Ovary (tissue), 9 donors: ENCODE results near the gene JAG1. TPM values are rescaled to one million over a fixed set of nuclear protein-coding genes. Genes with fewer than 3 reads are reported as not detected.

ENCODE experiments used
- DNase-seq, 5 donors: peaks; one replicate each; pipeline ENCODE4 v3.0.0-alpha.2; 2019 to 2020
- H3K27ac ChIP-seq, 2 donors: fragments of 200-600 bp; one replicate each; pipeline versions ENCODE4 v1.5.1 to v1.8.0; 2019 to 2022
- H3K27me3 ChIP-seq: fragments of 200-600 bp; one replicate; pipeline ENCODE4 v1.8.0; 2022
- H3K36me3 ChIP-seq: fragments of 200-600 bp; sonication (generic); one replicate; pipeline ENCODE4 v1.5.1; 2019
- H3K4me1 ChIP-seq: one replicate; pipeline ENCODE4 v1.8.1; 2013; ENCODE audit warnings: mild to moderate bottlenecking, moderate library complexity; ENCODE audit not compliant: insufficient read depth
- H3K4me3 ChIP-seq: fragments of 200-600 bp; sonication (generic); one replicate; pipeline ENCODE4 v1.5.1; 2017
- H3K9me3 ChIP-seq, 2 donors: fragments of 200-600 bp in 1 of 2; sonication (generic) in 1 of 2; one replicate each; pipeline versions ENCODE4 v1.5.1 to v1.8.1; 2013 to 2019; ENCODE audit warnings: mild to moderate bottlenecking in 1 of 2, moderate library complexity in 1 of 2
- CTCF ChIP-seq, 3 donors: fragments of 450-650 bp in 2 of 3; fragments of 200-600 bp in 1 of 3; IDR thresholded peaks; one replicate each; pipeline versions ENCODE4 v1.5.1 to v1.8.0; 2016 to 2022; ENCODE audit warnings: antibody characterized with exemption in 3 of 3, mild to moderate bottlenecking in 1 of 3
- EP300 ChIP-seq: sonication (generic); formaldehyde crosslinking; IDR thresholded peaks from one replicate; pipeline ENCODE4 v1.6.1; 2017; ENCODE audit warnings: antibody characterized with exemption
- POLR2A ChIP-seq: fragments of 450-650 bp; IDR thresholded peaks from one replicate; pipeline ENCODE4 v1.6.1; 2017; ENCODE audit warnings: antibody characterized with exemption, mild to moderate bottlenecking, moderate library complexity
- WGBS, 3 donors: extraction: QIAGEN DNeasy Blood & Tissue Kit in 1 of 3; methylation state at CpG; one replicate each; pipeline versions ENCODE4 v1.1.5 to v1.1.7; 2013 to 2017; 5-methylcytosine and 5-hydroxymethylcytosine counted together
- intact Hi-C, 4 donors: fragments of 100-400 bp; cut with DNase I; formaldehyde crosslinking; loops; one replicate each; pipeline versions ENCODE4 v1.11.0 to v1.15.1; 2022 to 2023
- polyA plus RNA-seq, 2 donors: library from polyadenylated mRNA; stranded (reverse); fragments of 200-250 nt in 1 of 2; fragments of 350-450 nt in 1 of 2; fragmentation: Illumina TruSeq in 1 of 2; extraction: RNeasy Lipid Tissue Mini Kit (QIAGEN cat#74804) in 1 of 2; gene quantifications; one replicate each; pipeline ENCODE4 v1.2.3, GENCODE V29; 2013 to 2014
- total RNA-seq, 7 donors: library from RNA; depleted of rRNA in 2 of 7; stranded (reverse); fragments of >200 nt in 2 of 7; fragmentation: NEBNext Ultra II Directional in 3 of 7; extraction: Animal tissue kit (Norgen Biotek cat#: 25700) in 3 of 7; gene quantifications; one replicate each; pipeline versions ENCODE4 v1.1.0 to v1.2.4, GENCODE V29; 2016 to 2023
- donor health status: DM: no; HTN: no; CAD: no; lungs with moderate emphysema.
- donor health status: DM: no; HTN: no; CAD: no.
- donor health status: Bipolar disorder and iron deficiency.
- donor health status: DM: yes; HTN: yes; CAD: no.
- donor health status: DM: no; HTN: no; CAD: no.
- donor health status: DM: yes; HTN: yes; CAD: no.

The JAG1 gene
- total and polyA plus RNA-seq, 9 donors: 27.1 to 69.7 (median 41.0) TPM

GRCh38 chr20:10669843-10670446, 3.9 kb downstream of the JAG1 start:
- TF ChIP-seq POLR2A (no peak), EP300 (no peak), CTCF (IDR thresholded peaks at IDR 0.05) (no peak)
- H3K4me1 ChIP-seq: peaks cover 11% of the 10 kb centered on the region
- no peaks in the 10 kb centered on the region for H3K9me3 ChIP-seq
- H3K27me3 ChIP-seq: no peaks in the 10 kb centered on the region
- H3K4me3 ChIP-seq: peak overlapping the region; percentile 66
- intact Hi-C loops: loop anchor here in 2 of 4 donors (5.0 to 10.0 kb wide), 3 partner anchors 115 to 602 kb away; partner anchors contain the start of genes MKKS (in 1 of the 2) and SLX4IP (in 1 of the 2)
- WGBS, 3 donors: 30 to 56% (median 51%) methylated on average over 6 of the region's 6 CpGs
- no peak for DNase-seq
- H3K36me3 ChIP-seq: no peaks in the 10 kb centered on the region
- H3K27ac ChIP-seq: peak overlapping the region in 1 of 2 donors; percentile 98

GRCh38 chr20:10668677-10669368, 5.0 kb downstream of the JAG1 start:
- TF ChIP-seq CTCF (IDR thresholded peaks at IDR 0.05) (no peak), POLR2A (no peak), EP300 (no peak)
- no peak overlapping the region for H3K27ac ChIP-seq
- H3K4me1 ChIP-seq: peaks cover 13% of the 10 kb centered on the region
- intact Hi-C loops: no loop called here
- no peak for DNase-seq
- no peaks in the 10 kb centered on the region for H3K9me3 ChIP-seq
- H3K36me3 ChIP-seq: no peaks in the 10 kb centered on the region
- WGBS, 3 donors: 69 to 83% (median 77%) methylated on average over 7 of the region's 7 CpGs
- no peaks in the 10 kb centered on the region for H3K27me3 ChIP-seq
- H3K4me3 ChIP-seq: no peak overlapping the region

DNA sequence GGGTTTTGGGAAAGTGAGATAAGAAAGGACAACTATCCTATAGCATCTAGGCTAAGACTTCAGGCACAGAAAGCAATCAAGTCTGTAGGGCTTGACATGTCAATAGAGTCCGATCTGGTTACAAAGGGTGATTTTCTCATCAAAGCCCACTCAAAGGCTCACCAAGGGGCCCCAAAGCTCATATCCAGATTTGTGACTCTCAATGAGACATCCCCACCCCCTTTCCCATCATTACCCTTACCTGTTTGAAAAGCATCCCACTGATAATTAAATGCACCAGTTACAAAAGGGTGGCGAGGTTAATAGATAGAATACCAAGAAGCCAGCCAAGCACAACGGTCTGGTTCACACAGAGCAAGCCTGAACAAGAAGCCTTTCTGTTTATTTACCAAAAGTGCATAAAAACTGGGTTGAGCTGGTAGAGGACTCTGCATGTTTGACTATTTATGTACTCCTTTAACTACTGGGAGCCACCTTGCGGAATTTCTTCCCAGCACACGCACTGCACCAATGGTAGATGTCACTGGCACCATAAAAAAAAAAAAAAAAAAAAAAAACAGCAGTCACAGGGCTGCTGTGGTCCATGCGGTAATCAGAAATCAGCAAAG, 6.1 kb downstream of the JAG1 start:
- no peaks in the 10 kb centered on the region for H3K27me3 ChIP-seq
- H3K9me3 ChIP-seq: no peaks in the 10 kb centered on the region
- H3K4me3 ChIP-seq: no peak overlapping the region
- peaks cover 13% of the 10 kb centered on the region for H3K4me1 ChIP-seq
- no peak for TF ChIP-seq POLR2A
- TF ChIP-seq CTCF (IDR thresholded peaks at IDR 0.05): no peak
- TF ChIP-seq EP300: no peak
- no peaks in the 10 kb centered on the region for H3K36me3 ChIP-seq
- intact Hi-C loops: no loop called here
- no peak for DNase-seq
- WGBS, 3 donors: 69 to 92% (median 84%) methylated on average over 6 of the region's 6 CpGs
- H3K27ac ChIP-seq: no peak overlapping the region

- H3K9me3 ChIP-seq: no peaks in the 10 kb centered on the region
- intact Hi-C loops: no loop called here
- H3K27me3 ChIP-seq: no peaks in the 10 kb centered on the region
- WGBS, 3 donors: 73 to 90% (median 87%) methylated on average over 21 of the region's 21 CpGs
- no peak overlapping the region for H3K4me3 ChIP-seq
- DNase-seq: no peak
- H3K27ac ChIP-seq: no peak overlapping the region
- no peaks in the 10 kb centered on the region for H3K36me3 ChIP-seq
- no peak for TF ChIP-seq POLR2A
- no peak for TF ChIP-seq EP300
- no peak for TF ChIP-seq CTCF (IDR thresholded peaks at IDR 0.05)
- peaks cover 13% of the 10 kb centered on the region for H3K4me1 ChIP-seq
These were observed 6.8 kb downstream of the JAG1 start for GRCh38 chr20:10667077-10667401.
